ENCODE data around the gene FOXN3. TPM values are rescaled to one million over a fixed set of nuclear protein-coding genes. Genes with fewer than 3 reads are reported as not detected.

Gene FOXN3
- total RNA-seq, 2 experiments from 2014 or later, result 68.3 to 80.8 TPM

- CTCF ChIA-PET, result no interaction called here
- POLR2A ChIA-PET, result no interaction called here
These were observed 65.9 kb downstream of the FOXN3 start for GRCh38 chr14:89351221-89351515.

GRCh38 chr14:89350152-89350551 lies 66.9 kb downstream of the FOXN3 start:
- ChIA-PET POLR2A (no interaction called here), CTCF (no interaction called here)

- ChIA-PET POLR2A (no interaction called here), CTCF (no interaction called here)
These were observed 67.6 kb downstream of the FOXN3 start for GRCh38 chr14:89349171-89350008.

- ChIA-PET CTCF (no interaction called here), POLR2A (interaction anchor here (0.5 kb wide), 1 partner anchor 125 kb away, joined by 6 read pairs; no protein-coding TSS in a partner anchor)
These were observed 68.3 kb downstream of the FOXN3 start for GRCh38 chr14:89348722-89349121.

GRCh38 chr14:89347885-89348284 lies 69.1 kb downstream of the FOXN3 start:
- ChIA-PET CTCF (interaction anchor here (1.0 kb wide), 1 partner anchor 171 kb away, joined by 3 read pairs; no protein-coding TSS in a partner anchor), POLR2A (no interaction called here)

- ChIA-PET CTCF (no interaction called here), POLR2A (no interaction called here)
These were observed 72.1 kb downstream of the FOXN3 start for GRCh38 chr14:89344920-89345254.

GRCh38 chr14:89343356-89343755 lies 73.7 kb downstream of the FOXN3 start:
- POLR2A ChIA-PET, result interaction anchor here (0.6 to 0.7 kb wide), 2 partner anchors 59 to 612 kb away, joined by 4 read pairs; no protein-coding TSS in a partner anchor
- CTCF ChIA-PET, result interaction anchor here (0.7 kb wide), 1 partner anchor 116 kb away, joined by 3 read pairs; no protein-coding TSS in a partner anchor

- POLR2A ChIA-PET, result no interaction called here
- CTCF ChIA-PET, result interaction anchor here (1.1 kb wide), 1 partner anchor 10 kb away, joined by 3 read pairs; no protein-coding TSS in a partner anchor
These were observed 75.0 kb downstream of the FOXN3 start for GRCh38 chr14:89342049-89342448.

GRCh38 chr14:89340200-89341181 lies 76.5 kb downstream of the FOXN3 start:
- ChIA-PET CTCF (interaction anchor here (0.6 kb wide), 1 partner anchor 585 kb away, joined by 3 read pairs; no protein-coding TSS in a partner anchor), POLR2A (interaction anchor here (0.5 kb wide), 1 partner anchor 106 kb away, joined by 5 read pairs; no protein-coding TSS in a partner anchor)

GRCh38 chr14:89339579-89339978 lies 77.5 kb downstream of the FOXN3 start:
- POLR2A ChIA-PET, result no interaction called here
- CTCF ChIA-PET, result interaction anchor here (0.6 kb wide), 1 partner anchor 586 kb away, joined by 3 read pairs; no protein-coding TSS in a partner anchor

GRCh38 chr14:89339158-89339557 lies 77.9 kb downstream of the FOXN3 start:
- ChIA-PET CTCF (no interaction called here), POLR2A (no interaction called here)

GRCh38 chr14:89336338-89336737 lies 80.7 kb downstream of the FOXN3 start:
- ChIA-PET CTCF (no interaction called here), POLR2A (no interaction called here)

GRCh38 chr14:89332031-89332430 lies 85.0 kb downstream of the FOXN3 start:
- POLR2A ChIA-PET, result interaction anchor here (0.7 kb wide), 1 partner anchor 210 kb away, joined by 3 read pairs; no protein-coding TSS in a partner anchor
- CTCF ChIA-PET, result interaction anchor here (0.6 kb wide), 1 partner anchor 450 kb away, joined by 4 read pairs; no protein-coding TSS in a partner anchor

- POLR2A ChIA-PET, result no interaction called here
These were observed 85.6 kb downstream of the FOXN3 start for GRCh38 chr14:89331398-89331797.

GRCh38 chr14:89330236-89331002 lies 86.6 kb downstream of the FOXN3 start:
- POLR2A ChIA-PET, result no interaction called here

More at GRCh38 chr14:89331398-89331797, 85.6 kb downstream of the FOXN3 start:
- CTCF ChIA-PET, result interaction anchor here (0.6 kb wide), 1 partner anchor 451 kb away, joined by 4 read pairs; no protein-coding TSS in a partner anchor

GRCh38 chr14:89327771-89328212 lies 89.2 kb downstream of the FOXN3 start:
- CTCF ChIA-PET, result no interaction called here
- POLR2A ChIA-PET, result no interaction called here

More at GRCh38 chr14:89330236-89331002, 86.6 kb downstream of the FOXN3 start:
- CTCF ChIA-PET, result interaction anchor here (0.7 to 0.9 kb wide), 2 partner anchors 213 to 1700 kb away, joined by 3 read pairs; no protein-coding TSS in a partner anchor

- POLR2A ChIA-PET, result no interaction called here
- CTCF ChIA-PET, result no interaction called here
These were observed 91.1 kb downstream of the FOXN3 start for GRCh38 chr14:89325959-89326358.

- CTCF ChIA-PET, result no interaction called here
- POLR2A ChIA-PET, result no interaction called here
These were observed 91.6 kb downstream of the FOXN3 start for GRCh38 chr14:89325299-89325883.

All from activated CD8-positive, alpha-beta memory T cell treated with anti-CD3 and anti-CD28 coated beads for 36 hours (primary cell).